CD4-positive, alpha-beta T cell treated with Interleukin-10 for 1 hour (primary cell): ENCODE results near the gene DUOXA1.
A peak's percentile ranks its signal among the peaks of the same experiment; 100 is the strongest.

ENCODE experiments used
- DNase-seq: peaks from one replicate; pipeline ENCODE4 v3.0.0-alpha.2; 2020

DUOXA1 gene

DNA sequence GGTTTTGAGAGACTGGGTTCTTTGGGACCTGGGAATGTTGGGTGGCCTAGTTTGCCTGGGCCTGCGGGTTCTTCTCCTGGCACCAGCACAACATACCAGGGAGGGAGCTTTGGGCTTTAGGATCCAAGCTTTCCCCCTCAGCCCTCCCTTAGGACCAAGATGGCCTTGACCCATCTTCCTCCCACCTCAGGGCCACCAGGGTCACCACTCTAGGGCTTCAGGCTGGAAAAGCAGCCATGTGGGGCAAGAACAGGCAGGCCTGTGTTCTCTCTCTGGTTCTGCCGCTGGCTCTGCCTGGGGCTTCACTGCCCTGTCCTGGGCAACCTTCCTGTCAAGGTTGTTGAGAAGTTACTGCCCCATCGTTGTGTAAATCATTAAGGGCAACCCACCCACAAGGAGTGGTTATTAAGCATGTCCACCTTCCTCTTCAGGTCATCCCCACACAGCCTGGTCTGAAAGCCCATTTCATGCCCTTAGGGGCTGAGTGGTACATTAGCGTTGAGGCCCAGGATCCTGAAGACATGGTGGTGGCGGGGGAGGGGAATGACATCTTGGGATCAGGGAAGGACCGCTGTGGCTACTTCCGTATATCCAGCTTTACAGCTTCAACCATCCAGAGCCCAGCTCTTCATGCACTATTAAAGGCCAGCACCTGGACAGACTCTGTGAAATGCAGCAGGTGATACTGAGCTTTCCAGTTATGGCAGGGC lies 767 bp upstream of the DUOXA1 start:
- no peak for DNase-seq

DNA sequence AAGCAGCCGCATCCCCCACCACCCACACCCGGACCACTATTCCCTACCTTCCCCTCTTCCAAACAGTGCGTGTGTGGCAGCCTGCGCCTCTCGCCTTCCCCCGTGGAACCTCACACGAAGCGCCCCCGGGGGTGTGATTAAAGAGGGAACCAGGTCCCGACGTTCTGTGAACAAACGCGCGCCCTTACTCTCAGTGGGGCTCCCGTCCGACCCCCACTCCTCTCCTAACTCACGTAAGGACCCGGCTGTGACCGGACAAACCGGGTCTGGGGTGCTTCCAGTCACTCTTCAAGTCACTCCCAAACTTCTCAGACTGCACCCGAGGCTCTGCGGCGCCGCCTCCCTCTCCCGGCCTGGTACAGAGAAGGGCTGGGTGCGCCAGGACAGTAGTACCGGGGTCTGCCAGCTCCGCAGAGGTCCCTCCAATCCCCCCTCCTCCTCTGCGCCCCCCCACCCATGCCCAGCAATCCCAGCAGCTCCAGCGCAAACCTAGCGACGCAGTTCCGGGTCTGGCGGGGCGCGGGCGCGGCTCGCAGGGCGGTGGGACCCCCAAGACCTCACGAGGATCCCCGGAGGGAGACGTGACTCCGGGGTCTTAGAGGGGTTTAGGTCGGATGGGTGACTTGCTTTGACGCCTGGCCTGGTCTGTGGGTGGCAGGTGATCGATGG lies 574 bp downstream of the DUOXA1 start:
- no peak for DNase-seq

DNA sequence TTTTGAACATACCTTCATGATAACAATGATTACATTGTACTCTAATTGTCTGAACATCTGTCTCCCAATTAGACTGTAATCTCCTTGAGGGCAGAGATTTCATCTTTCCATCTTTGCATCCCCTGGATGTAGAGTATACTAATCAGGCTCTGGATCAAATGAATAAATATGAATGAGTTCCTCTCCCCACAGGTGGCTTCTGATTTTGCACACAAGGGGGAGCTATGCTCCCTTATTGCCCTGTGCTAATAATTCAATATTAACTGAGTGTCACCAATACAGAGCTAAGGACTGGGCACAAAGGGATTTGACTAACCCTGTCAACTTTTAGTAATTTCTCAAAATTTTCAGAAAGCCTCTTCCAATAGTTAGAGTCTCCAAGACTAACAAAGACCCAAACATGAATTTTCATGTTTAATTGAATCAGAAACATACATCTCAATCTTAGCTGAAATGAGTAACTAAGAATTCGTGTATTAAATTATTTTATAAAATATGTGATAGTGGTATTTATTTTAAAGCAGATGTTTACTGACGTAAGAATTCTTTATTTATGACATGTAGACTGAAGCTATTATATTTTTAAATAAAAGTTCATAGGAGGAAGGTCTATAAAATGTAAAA lies 3.0 kb downstream of the DUOXA1 start:
- DNase-seq = peak; percentile 65

DNA sequence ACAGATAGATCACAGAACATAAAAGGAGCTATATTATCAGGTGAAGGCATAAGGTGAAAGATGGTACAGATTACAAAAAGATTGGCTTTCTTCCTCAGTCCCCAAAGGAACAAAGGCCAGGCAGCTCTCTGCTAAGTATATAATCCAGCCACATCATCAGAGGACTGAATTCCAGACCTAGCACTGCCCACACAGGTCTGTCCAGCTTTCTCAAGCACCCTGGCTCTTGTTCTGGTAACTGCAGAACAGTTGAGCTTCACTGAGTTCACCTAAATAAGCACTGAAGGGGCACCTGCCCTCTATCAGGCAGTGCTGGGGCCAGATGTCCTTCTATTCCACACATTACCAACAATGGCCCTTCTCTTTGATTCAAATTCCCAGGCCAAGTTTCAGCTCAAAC lies 6.3 kb downstream of the DUOXA1 start:
- DNase-seq = no peak

DNA sequence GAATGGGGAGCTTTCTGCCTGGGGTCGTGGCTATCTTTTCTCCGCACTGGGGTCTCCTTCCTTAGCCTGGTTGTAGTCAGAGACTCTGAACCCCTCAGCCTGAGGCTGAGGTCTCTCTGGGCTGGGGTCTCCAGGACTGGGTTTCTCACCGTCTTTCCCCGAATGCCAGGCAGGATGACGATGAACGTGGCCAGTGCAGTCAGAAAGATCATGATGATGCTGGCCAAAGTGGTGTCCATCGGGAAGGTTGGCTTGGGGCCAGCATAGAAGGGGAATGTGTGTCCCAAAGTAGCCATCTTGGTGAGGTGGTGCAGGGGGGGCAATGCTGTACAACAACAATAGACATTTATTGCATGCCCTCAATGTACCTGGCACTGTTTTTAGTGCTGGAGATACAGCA lies 7.0 kb downstream of the DUOXA1 start:
- DNase-seq = no peak

DNA sequence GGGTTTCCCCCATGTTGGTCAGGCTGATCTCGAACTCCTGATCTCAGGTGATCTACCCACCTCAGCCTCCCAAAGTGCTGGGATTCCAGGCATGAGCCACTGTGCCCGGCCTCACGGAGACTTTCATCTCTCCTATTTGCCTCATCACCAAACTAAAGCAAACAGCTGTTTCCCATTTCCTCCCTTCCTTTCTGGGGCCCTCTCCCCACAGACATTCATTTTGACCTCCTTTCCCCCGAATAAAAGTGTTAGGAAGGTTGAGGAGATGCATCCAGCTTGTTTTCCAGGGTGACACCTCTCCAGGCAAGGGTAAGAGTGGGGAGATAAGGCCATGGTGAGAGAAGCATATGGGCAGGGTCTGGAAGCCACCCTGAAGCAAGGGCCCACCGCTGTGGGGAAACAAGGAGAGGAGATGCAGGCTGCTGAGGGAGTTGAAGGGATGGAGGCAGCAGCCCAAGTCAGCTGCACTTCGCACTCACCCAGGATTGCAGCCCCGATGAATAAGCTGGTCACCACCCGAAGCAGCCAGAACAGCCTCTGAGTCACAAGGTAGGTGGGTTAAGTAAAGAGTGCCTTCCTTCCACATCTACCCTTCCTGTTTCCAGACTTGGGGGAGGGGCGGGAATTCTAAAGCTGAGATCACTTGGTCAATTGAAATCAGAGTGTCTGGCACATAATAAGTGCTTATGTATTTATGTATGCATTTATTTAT lies 7.8 kb downstream of the DUOXA1 start:
- DNase-seq = no peak

DNA sequence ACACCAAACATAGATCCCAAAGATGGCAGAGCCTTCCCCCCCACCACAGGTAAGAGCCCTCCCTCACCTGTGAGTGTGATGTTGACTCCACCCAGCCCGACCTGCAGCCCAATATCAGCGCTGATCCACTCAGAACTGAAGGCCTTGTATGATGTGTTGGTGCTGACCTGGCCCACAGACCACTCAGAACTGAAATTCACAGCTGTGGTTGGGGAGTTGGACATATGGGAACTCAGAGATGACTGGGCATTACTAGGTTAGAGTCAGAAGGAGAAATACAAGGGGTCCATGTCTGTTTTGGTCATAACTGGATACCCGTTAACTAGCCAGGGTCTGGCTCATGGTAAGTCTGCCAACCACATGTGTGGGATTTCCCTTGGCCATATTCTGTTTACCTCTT lies 8.7 kb downstream of the DUOXA1 start:
- DNase-seq = no peak

DNA sequence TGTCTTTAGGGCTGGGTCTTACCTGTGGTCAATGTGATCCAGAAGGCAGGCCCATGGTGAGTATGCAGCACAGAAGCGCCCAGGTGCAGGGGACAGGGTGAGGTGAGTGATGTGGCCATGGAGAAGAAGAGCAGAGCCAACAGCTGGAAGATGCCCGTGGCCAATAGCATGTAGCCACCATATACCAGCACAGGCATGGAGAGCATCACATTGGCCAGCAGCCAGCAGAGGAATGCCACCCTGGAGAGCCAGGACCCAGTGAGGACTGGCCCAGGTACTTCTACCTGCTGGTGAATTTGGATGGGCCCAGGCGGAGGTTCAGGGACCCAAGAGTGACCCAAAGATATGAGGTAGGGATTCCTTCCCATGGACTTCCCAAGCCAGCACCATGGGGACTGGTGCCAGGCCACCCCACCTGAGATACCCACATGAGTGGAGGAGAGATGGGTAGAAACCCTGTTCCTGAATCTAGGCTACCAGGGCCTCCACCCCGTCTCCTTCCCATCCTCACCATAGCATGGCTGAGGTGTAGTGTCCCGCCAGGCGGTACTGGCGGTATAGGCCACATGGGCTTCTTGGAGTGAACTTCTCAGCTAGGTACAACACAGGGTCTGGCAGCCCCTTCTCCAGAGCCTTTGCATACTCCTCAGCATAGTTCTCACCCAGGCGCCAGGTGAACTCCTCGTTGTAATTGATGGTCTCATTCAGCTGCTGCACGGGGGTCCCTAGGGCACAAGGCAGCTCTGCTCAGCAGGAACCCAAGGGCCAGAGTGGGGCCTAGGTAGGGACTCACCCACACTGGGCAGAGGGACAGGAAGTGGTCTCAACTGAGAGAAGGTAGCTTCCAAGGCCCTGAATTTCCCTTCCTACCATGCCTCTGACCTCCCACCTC lies 9.4 kb downstream of the DUOXA1 start:
- DNase-seq = no peak

DNA sequence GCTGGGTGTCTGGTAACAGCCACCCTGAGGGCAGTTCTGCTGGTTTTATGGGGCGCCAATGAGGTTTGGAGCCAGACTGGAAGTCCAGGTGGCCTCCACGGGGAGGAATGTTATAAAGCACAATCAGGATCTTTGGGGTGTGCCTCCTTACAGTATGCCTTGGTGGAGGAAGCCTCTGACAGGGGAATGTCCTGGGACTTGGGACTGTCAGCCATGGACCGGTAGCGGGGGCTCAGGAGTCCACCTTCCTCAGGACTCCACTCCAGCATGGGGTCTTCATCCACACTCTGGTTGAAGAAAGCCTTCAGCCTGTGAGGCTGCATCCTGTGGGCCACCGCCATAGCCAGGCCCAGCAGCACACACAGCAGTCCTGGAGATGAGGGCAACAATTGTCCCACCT lies 10.7 kb downstream of the DUOXA1 start:
- no peak for DNase-seq

DNA sequence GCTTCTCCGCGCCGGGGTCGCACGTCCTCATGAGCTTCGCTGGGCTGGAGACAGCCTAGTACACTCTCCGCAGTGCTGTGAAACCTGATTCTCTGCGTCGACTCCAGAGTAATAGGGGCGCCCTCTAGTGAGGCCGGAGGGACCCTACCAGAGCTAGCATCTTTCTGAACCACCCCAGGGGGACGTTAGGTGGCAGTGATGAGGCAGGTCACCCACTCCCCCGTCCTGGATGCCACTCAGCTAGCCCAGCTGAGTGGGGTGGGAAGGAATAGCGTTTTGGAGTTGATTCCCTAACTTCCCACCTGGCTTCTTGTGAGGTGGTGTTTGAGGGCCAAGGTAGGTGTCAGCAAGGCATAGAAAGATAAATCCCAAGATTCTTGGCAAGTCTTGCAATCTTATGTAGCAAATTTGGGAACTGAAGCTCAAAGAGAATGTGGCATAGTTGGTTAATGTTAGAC lies 11.5 kb downstream of the DUOXA1 start:
- DNase-seq = peak; percentile 85

DNA sequence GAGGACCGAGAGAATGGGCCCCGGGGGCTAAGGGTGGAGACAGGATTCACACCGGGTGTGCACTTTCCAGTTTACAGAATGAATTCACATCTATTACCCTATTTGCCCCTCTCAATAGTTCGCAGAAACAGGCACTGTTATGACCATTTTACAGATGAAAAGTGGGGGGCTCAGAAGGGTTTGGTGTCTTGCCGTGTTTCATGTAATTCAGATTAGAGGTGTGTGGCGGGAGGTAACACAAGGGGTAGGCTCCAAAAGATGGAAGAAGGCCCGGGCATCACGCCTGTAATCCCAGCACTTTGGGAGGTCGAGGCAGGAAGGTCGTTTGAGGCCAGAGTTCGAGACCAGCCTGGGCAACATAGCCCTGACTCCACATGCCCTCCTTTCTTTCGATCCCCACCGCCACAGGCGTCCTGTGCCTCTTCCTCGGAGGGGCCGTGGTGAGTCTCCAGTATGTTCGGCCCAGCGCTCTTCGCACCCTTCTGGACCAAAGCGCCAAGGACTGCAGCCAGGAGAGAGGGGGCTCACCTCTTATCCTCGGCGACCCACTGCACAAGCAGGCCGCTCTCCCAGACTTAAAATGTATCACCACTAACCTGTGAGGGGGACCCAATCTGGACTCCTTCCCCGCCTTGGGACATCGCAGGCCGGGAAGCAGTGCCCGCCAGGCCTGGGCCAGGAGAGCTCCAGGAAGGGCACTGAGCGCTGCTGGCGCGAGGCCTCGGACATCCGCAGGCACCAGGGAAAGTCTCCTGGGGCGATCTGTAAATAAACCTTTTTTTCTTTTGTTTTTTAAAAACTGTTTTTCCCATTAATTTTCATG lies 12.2 kb downstream of the DUOXA1 start:
- no peak for DNase-seq

DNA sequence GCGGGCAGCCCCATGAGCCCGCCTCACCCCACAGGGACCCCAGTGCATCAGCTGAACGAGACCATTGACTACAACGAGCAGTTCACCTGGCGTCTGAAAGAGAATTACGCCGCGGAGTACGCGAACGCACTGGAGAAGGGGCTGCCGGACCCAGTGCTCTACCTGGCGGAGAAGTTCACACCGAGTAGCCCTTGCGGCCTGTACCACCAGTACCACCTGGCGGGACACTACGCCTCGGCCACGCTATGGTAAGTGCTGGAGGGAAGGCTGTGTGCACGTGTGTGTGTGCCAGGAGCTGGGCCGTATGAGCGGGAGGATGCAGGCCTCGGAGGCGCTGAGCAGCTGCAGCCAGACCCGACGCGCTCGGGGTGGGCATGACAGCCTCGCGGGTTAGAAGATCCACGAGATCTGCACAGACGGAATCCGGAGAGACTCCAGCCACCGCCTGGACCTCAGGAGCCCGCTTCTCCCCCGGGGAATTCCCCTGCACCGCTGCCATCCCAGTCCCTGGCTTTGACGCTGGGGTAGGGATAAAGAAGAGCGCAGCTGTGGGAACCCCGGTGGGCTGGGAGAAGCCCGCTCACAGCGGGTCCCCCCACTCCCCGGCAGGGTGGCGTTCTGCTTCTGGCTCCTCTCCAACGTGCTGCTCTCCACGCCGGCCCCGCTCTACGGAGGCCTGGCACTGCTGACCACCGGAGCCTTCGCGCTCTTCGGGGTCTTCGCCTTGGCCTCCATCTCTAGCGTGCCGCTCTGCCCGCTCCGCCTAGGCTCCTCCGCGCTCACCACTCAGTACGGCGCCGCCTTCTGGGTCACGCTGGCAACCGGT lies 13.0 kb downstream of the DUOXA1 start:
- no peak for DNase-seq

DNA sequence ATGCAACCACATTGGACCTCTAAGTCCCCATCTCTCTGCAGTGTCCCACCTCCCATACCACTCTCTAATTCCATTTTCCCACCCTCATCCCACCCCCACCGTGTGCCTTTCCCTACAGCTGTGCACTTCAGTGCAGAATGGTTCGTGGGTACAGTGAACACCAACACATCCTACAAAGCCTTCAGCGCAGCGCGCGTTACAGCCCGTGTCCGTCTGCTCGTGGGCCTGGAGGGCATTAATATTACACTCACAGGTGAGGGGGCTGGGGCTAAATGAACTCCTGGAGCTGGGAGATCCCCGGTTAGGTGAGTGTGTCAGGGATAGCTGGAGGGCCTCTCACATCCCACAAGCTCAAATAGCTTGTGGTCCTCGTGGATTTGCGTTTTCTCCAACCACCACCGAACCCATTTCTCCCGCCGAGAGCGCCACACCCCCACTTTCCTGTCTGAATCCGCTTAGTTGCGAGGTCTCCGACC lies 13.6 kb downstream of the DUOXA1 start:
- no peak for DNase-seq

DNA sequence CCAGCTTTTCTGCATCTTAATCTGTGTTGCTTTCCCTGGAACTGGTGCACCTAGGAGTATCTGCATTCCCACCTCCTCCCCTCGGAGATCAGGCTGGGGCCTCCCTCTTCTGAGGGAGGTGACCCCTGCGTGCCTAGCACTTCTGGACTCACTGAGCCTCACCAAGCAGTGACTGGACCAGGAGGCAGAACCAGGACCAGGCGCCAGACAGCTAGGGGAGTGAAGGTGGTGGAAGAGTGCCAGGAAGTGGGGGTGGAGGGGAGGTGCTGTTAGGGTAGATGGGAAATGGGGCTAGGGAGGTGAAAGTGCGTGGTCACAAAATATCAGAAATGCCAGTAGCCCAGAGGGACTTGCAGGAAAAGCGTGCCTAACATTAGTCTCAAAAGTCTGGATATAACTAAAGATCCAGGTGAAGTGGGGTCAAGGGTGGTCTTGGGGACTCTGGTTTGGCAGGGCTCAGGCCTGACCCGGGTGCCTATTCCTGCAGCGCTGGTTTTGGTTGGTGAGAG lies 14.3 kb downstream of the DUOXA1 start:
- no peak for DNase-seq

DNA sequence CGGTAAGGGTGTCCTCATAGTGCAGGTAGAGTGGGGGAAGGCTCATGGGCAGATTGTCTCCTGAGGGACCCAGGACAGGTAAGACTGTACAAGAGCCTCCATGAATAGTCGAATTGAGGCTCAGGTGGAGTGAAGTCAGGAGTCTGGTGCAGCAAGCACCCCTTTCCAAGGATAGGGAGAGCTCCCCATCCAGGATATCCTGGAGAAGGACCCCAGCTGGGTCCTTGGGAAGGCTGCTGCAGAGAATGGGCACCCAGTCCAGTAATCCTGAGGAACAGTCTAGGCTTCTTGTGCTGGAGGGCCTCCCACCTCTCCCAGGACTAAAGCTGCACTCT lies 15.0 kb downstream of the DUOXA1 start:
- no peak for DNase-seq

DNA sequence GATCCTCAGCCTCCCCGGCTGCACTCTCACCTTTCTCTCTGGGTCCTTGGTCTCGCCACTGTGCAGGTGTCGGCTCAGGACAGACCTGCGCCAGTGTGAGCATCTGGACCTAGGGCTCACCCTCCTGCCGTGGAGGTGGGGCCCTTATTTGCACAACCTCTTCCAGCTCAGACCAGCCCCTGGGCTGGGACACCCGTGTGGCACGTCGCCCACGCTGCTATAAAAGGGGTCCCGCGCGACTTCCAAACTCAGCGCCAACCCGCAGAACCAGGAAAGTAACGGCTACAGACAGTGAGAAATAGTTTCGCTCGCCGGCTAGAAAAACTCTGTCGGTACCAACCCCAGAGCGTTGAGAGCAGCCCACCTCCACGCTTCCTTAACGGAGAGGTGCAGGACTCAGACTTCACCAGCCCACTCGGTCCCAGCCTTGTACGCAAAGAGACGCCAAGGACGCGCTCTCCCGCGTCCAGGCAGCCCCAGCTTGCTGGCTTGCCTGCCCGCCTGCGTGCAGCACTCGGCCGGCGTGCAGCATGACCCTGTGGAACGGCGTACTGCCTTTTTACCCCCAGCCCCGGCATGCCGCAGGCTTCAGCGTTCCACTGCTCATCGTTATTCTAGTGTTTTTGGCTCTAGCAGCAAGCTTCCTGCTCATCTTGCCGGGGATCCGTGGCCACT lies 15.5 kb downstream of the DUOXA1 start, which contains the start of the genes DUOX2 and DUOXA2:
DUOX2 (minus strand) TSS at position 97 of the 675 bp plus-strand sequence. CDS start 761 bp downstream, outside the sequence.
DUOXA2 (plus strand) TSS at position 251 of the 675 bp plus-strand sequence; CDS start at position 531, 280 bp downstream.
- DNase-seq = no peak

DNA sequence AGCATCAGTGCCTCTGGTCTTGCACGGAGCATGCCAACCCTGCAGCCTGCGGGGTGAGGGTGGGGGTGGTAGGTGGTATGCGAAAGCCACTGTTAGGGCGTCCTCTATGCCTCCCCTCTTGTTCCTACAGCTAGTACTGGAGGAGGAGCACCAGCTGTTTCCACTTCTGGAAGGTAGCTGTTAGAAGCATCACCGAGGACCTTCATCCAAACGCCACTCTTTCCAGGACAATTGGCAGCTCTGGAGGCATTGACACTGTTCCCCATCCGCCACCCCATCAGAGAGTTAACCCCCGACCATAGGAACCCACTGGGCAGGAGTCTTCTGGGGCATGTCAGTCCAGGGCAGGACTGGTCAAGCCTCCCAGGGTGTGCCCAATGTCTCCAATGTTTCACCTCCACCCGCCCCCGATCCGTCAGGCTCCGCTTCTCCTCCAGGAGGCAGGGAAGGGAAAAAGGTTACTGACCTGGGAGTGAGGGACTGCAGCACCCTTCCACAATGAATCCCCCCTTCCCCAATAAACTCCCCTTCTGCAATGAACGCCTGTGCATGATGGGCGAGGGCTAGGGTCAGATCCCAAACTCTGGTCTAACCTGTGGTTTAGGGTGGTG lies 16.2 kb downstream of the DUOXA1 start:
- DNase-seq = no peak

DNA sequence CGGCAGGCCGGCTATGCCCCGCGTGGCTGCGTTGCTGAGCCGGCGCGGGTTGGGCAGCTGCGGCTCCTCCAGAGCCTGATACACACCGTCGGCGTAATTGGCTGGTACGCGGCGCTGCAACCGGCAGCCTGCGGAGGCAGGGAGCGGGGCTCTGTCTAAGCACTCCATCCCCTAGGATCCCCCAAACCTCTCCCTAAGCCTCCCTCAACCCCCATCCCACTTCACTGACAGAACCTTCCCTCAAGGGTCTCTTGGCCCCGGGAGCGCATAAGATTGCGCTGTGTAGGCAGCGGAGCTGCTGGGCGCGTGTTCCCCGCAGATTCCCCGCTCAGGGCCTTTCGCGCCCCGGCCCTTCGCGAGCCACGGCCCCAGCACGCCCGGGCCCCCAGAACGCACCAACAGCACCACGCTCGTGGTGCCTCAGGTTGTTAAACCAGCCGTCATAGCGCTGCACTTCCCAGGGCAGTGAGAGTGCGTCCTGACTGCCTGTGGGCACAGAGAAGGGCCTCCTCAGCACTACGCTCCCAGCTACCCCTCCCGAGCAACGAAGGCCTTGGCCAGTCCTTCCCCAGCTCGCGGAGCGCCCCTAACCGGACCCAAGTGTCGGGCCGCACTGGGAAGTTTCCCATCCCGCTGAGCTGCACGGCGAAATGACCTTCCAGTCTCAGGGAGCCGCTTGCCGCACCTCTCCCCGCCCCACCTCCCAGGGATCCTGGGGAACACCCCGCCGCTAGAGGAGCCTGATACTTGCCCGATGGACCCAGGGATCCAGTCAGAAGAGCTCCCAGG lies 16.9 kb downstream of the DUOXA1 start:
- no peak for DNase-seq
